ENCODE data around the gene WDR7.

Gene WDR7

GRCh38 chr18:56658261-56658660 lies 7.1 kb downstream of the WDR7 start:
- no peak for DNase-seq

- DNase-seq: no peak
These were observed 8.0 kb downstream of the WDR7 start for GRCh38 chr18:56659111-56659510.

GRCh38 chr18:56660655-56661054 lies 9.5 kb downstream of the WDR7 start:
- DNase-seq: no peak

- no peak for DNase-seq
These were observed 10.4 kb downstream of the WDR7 start for GRCh38 chr18:56661360-56662062.

GRCh38 chr18:56662063-56662408 lies 10.9 kb downstream of the WDR7 start:
- DNase-seq: no peak

GRCh38 chr18:56662502-56662901 lies 11.3 kb downstream of the WDR7 start:
- DNase-seq: no peak

- DNase-seq: no peak
These were observed 11.7 kb downstream of the WDR7 start for GRCh38 chr18:56662902-56663301.

- DNase-seq: no peak
These were observed 21.2 kb downstream of the WDR7 start for GRCh38 chr18:56672391-56672790.

- DNase-seq: no peak
These were observed 21.8 kb downstream of the WDR7 start for GRCh38 chr18:56672981-56673380.

- no peak for DNase-seq
These were observed 25.5 kb downstream of the WDR7 start for GRCh38 chr18:56676639-56677038.

- no peak for DNase-seq
These were observed 27.8 kb downstream of the WDR7 start for GRCh38 chr18:56678836-56679565.

- DNase-seq: no peak
These were observed 33.1 kb downstream of the WDR7 start for GRCh38 chr18:56684277-56684676.

- no peak for DNase-seq
These were observed 40.4 kb downstream of the WDR7 start for GRCh38 chr18:56691530-56691929.

GRCh38 chr18:56696966-56697365 lies 45.8 kb downstream of the WDR7 start:
- no peak for DNase-seq

- DNase-seq: peak; percentile 47
These were observed 51.8 kb downstream of the WDR7 start for GRCh38 chr18:56702946-56703345.

- DNase-seq: peak; percentile 66
These were observed 58.3 kb downstream of the WDR7 start for GRCh38 chr18:56709463-56709862.

- no peak for DNase-seq
These were observed 60.7 kb downstream of the WDR7 start for GRCh38 chr18:56711708-56712445.

GRCh38 chr18:56712761-56713160 lies 61.6 kb downstream of the WDR7 start:
- no peak for DNase-seq

- no peak for DNase-seq
These were observed 64.0 kb downstream of the WDR7 start for GRCh38 chr18:56715121-56715520.

GRCh38 chr18:56716692-56717146 lies 65.6 kb downstream of the WDR7 start:
- DNase-seq: no peak

- no peak for DNase-seq
These were observed 69.9 kb downstream of the WDR7 start for GRCh38 chr18:56721031-56721430.

- DNase-seq: no peak
These were observed 70.3 kb downstream of the WDR7 start for GRCh38 chr18:56721491-56721890.

GRCh38 chr18:56722518-56722917 lies 71.4 kb downstream of the WDR7 start:
- DNase-seq: no peak

GRCh38 chr18:56723068-56723467 lies 71.9 kb downstream of the WDR7 start:
- DNase-seq: no peak

Measured in CD4-positive, alpha-beta T cell treated with Interleukin-21 for 1 hour (primary cell).